ENCODE measurements around the gene CEP128. TPM values are rescaled to one million over a fixed set of nuclear protein-coding genes. Genes with fewer than 3 reads are reported as not detected.

CEP128 gene
- total RNA-seq, 6 experiments from 2014 or later = 4.8 to 10.3 (median 8.8) TPM

- H3K36me3 Mint-ChIP-seq (ENCODE audit: low read depth) = no peaks in the 10 kb centered on the region
- peaks cover 9% of the 10 kb centered on the region for H3K27me3 Mint-ChIP-seq (ENCODE audit: insufficient read depth)
- H3K27ac Mint-ChIP-seq = no peak overlapping the region
- H3K9me3 Mint-ChIP-seq = peaks cover under 1% of the 10 kb centered on the region; the same call in 1 of the 2 replicates
- DNase-seq = no peak
- H3K4me3 Mint-ChIP-seq = no peak overlapping the region
- no peak for TF ChIP-seq CTCF (IDR thresholded peaks at IDR 0.05)
- peaks cover 11% of the 10 kb centered on the region for H3K4me1 Mint-ChIP-seq (ENCODE audit: low read depth)
Measured at GRCh38 chr14:80951491-80951890, 10.0 kb upstream of the CEP128 start.

DNA sequence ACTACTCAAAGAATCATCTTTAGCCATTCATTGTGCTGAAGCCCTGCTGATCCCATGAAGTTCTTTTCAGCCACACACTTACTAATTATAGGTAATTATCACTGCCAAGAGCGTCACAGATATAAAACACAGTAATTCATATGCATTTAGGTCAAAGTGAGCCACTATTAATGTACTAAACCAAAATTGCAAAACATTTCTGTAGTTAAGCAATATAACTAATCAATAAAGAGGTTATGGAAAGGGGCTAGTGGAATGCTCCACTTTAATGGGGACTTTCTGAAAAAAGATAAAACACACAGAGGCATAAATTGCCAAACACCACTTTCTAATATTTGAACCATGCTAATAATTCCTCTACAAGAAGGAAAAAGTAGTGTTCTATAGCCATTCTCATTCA, 6.8 kb upstream of the CEP128 start:
- Mint-ChIP-seq H3K36me3 (ENCODE audit: low read depth) (no peaks in the 10 kb centered on the region), H3K4me3 (no peak overlapping the region), H3K4me1 (ENCODE audit: low read depth) (peaks cover 16% of the 10 kb centered on the region), H3K9me3 (peaks cover 3% of the 10 kb centered on the region; the same call in 1 of the 2 replicates), H3K27ac (no peak overlapping the region), H3K27me3 (ENCODE audit: insufficient read depth) (peaks cover 5% of the 10 kb centered on the region)
- no peak for TF ChIP-seq CTCF (IDR thresholded peaks at IDR 0.05)
- DNase-seq = no peak

GRCh38 chr14:80946797-80947196, 5.3 kb upstream of the CEP128 start:
- no peak for DNase-seq
- TF ChIP-seq CTCF (IDR thresholded peaks at IDR 0.05) = no peak
- Mint-ChIP-seq H3K27ac (no peak overlapping the region), H3K4me1 (ENCODE audit: low read depth) (peaks cover 31% of the 10 kb centered on the region), H3K36me3 (ENCODE audit: low read depth) (no peaks in the 10 kb centered on the region), H3K4me3 (no peak overlapping the region), H3K27me3 (ENCODE audit: insufficient read depth) (peaks cover 5% of the 10 kb centered on the region), H3K9me3 (peaks cover 3% of the 10 kb centered on the region; the same call in 1 of the 2 replicates)

- Mint-ChIP-seq H3K9me3 (peaks cover 3% of the 10 kb centered on the region; the same call in 1 of the 2 replicates), H3K4me3 (no peak overlapping the region), H3K27ac (peak overlapping the region; percentile 50), H3K4me1 (ENCODE audit: low read depth) (peaks cover 33% of the 10 kb centered on the region), H3K27me3 (ENCODE audit: insufficient read depth) (peaks cover 5% of the 10 kb centered on the region), H3K36me3 (ENCODE audit: low read depth) (no peaks in the 10 kb centered on the region)
- no peak for TF ChIP-seq CTCF (IDR thresholded peaks at IDR 0.05)
- peak; percentile 10 for DNase-seq
Measured at GRCh38 chr14:80946187-80946586, 4.6 kb upstream of the CEP128 start.

DNA sequence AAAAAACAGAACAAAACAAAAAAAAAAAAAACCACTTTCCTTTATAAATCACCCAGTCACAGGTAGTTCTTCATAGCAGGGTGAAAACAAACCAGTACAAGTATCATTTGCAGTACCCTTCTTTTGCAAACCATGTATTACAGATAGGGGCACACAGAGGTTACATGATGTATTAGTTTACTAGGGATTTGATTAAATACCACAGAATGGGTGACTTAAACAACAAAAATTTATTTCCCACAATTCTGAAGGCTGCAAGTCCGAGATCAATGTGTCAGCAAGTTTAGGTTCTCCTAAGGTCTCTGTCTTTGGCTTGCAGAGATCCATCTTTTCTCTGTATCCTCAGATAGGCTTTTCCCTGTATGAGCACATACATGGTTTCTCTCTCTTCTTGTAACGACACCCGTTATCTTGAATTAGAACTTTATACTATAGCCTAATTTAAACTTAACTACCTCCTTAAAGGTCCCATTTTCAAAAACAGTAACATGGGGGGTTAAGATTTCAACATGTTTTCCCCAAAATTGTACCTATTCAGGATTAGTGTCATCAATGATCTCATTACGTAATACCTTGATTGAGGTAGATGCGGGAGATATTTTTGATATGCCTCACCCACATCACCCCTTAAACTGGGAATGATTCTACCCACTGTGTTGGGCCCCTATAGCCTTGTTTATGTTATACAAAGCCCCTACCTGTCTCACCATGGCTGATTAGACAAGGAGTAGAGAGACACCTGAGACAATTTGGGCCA, 3.5 kb upstream of the CEP128 start:
- peaks cover 5% of the 10 kb centered on the region for H3K27me3 Mint-ChIP-seq (ENCODE audit: insufficient read depth)
- H3K27ac Mint-ChIP-seq = no peak overlapping the region
- H3K9me3 Mint-ChIP-seq = peaks cover 3% of the 10 kb centered on the region; the same call in 1 of the 2 replicates
- DNase-seq = no peak
- H3K4me1 Mint-ChIP-seq (ENCODE audit: low read depth) = peaks cover 42% of the 10 kb centered on the region
- H3K4me3 Mint-ChIP-seq = no peak overlapping the region
- no peak for TF ChIP-seq CTCF (IDR thresholded peaks at IDR 0.05)
- H3K36me3 Mint-ChIP-seq (ENCODE audit: low read depth) = no peaks in the 10 kb centered on the region

All from HFFc6 (cell line).